Uterus (tissue), 4 donors: Measurements from ENCODE around the gene TNK1. TPM values are rescaled to one million over a fixed set of nuclear protein-coding genes. Genes with fewer than 3 reads are reported as not detected.
A peak's percentile ranks its signal among the peaks of the same experiment; 100 is the strongest.

Experiments
- DNase-seq, 2 donors: peaks; one replicate each; pipeline ENCODE4 v3.0.0-alpha.2; 2019 to 2020
- H3K27ac ChIP-seq, 2 donors: fragments of 200-600 bp; sonication (generic); 1 replicate in 1 of 2; 2 replicates in 1 of 2; pipeline ENCODE4 v1.5.1; 2016 to 2018
- H3K27me3 ChIP-seq, 2 donors: fragments of 200-600 bp; sonication (generic); one replicate each; pipeline ENCODE4 v1.5.1; 2018 to 2019; ENCODE audit warnings: control low read depth in 1 of 2
- H3K36me3 ChIP-seq, 2 donors: fragments of 200-600 bp; sonication (generic); one replicate each; pipeline ENCODE4 v1.5.1; 2019; ENCODE audit warnings: control low read depth in 1 of 2
- H3K4me1 ChIP-seq, 2 donors: fragments of 200-600 bp; sonication (generic); one replicate each; pipeline ENCODE4 v1.5.1; 2018 to 2019; ENCODE audit warnings: control low read depth in 1 of 2
- H3K4me3 ChIP-seq, 2 donors: fragments of 200-600 bp; sonication (generic); 1 replicate in 1 of 2; 2 replicates in 1 of 2; pipeline ENCODE4 v1.5.1; 2018 to 2019; ENCODE audit warnings: mild to moderate bottlenecking in 1 of 2
- H3K9me3 ChIP-seq, 2 donors: fragments of 200-600 bp; sonication (generic); one replicate each; pipeline ENCODE4 v1.5.1; 2019; ENCODE audit warnings: control low read depth in 1 of 2
- POLR2A ChIP-seq, 2 donors: fragments of 450-650 bp; IDR thresholded peaks; one replicate each; pipeline ENCODE4 v1.6.1; 2016; ENCODE audit warnings: antibody characterized with exemption in 2 of 2, mild to moderate bottlenecking in 1 of 2, moderate library complexity in 1 of 2
- intact Hi-C: fragments of 100-400 bp; cut with DNase I; formaldehyde crosslinking; loops from one replicate; pipeline ENCODE4 v1.15.1; 2023; ENCODE audit warnings: low total_unique reads
- total RNA-seq, 4 donors: library from RNA; depleted of rRNA in 3 of 4; stranded (reverse); fragments of >200 nt in 3 of 4; gene quantifications; one replicate each; pipeline versions ENCODE4 v1.1.0 to v1.2.4, GENCODE V29; 2014 to 2023
- TF ChIP-seq, protein P1 (sequence below), 4 experiments: fragments of 200-600 bp in 2 of 4; fragments of 450-650 bp in 2 of 4; sonication (generic) in 2 of 4; IDR thresholded peaks; one replicate each; pipeline ENCODE4 v1.5.1; 2016 to 2019; ENCODE audit warnings: antibody characterized with exemption in 4 of 4, mild to moderate bottlenecking in 2 of 4, moderate library complexity in 1 of 4
- donor health status: DM: yes; HTN: yes; CAD: no.

Gene TNK1
- total RNA-seq, 4 donors from 2014 or later = 0.26 to 9.2 (median 1.8) TPM

GRCh38 chr17:7370853-7371252 is 10.0 kb upstream of the TNK1 start:
- no peaks in the 10 kb centered on the region for H3K27me3 ChIP-seq
- H3K9me3 ChIP-seq = no peaks in the 10 kb centered on the region
- H3K4me3 ChIP-seq = no peak overlapping the region
- DNase-seq = no peak
- H3K27ac ChIP-seq = no peak overlapping the region
- no peaks in the 10 kb centered on the region for H3K4me1 ChIP-seq
- no peaks in the 10 kb centered on the region for H3K36me3 ChIP-seq
- TF ChIP-seq, protein P1, sequence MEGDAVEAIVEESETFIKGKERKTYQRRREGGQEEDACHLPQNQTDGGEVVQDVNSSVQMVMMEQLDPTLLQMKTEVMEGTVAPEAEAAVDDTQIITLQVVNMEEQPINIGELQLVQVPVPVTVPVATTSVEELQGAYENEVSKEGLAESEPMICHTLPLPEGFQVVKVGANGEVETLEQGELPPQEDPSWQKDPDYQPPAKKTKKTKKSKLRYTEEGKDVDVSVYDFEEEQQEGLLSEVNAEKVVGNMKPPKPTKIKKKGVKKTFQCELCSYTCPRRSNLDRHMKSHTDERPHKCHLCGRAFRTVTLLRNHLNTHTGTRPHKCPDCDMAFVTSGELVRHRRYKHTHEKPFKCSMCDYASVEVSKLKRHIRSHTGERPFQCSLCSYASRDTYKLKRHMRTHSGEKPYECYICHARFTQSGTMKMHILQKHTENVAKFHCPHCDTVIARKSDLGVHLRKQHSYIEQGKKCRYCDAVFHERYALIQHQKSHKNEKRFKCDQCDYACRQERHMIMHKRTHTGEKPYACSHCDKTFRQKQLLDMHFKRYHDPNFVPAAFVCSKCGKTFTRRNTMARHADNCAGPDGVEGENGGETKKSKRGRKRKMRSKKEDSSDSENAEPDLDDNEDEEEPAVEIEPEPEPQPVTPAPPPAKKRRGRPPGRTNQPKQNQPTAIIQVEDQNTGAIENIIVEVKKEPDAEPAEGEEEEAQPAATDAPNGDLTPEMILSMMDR (IDR thresholded peaks at IDR 0.05) = no peak
- no peak for TF ChIP-seq POLR2A (IDR thresholded peaks at IDR 0.05)
- intact Hi-C loops = no loop called here

- Histone ChIP-seq H3K4me3 (no peak overlapping the region), H3K36me3 (no peaks in the 10 kb centered on the region), H3K9me3 (no peaks in the 10 kb centered on the region), H3K4me1 (no peaks in the 10 kb centered on the region), H3K27me3 (no peaks in the 10 kb centered on the region), H3K27ac (no peak overlapping the region)
- TF ChIP-seq, protein P1 (IDR thresholded peaks at IDR 0.05) = no peak
- TF ChIP-seq POLR2A (IDR thresholded peaks at IDR 0.05) = no peak
- intact Hi-C loops = no loop called here
- no peak for DNase-seq
Observed at GRCh38 chr17:7374353-7374752, 6.5 kb upstream of the TNK1 start.

GRCh38 chr17:7379134-7379533 is 1.8 kb upstream of the TNK1 start:
- H3K4me3 ChIP-seq = no peak overlapping the region
- no peak for DNase-seq
- no peak overlapping the region for H3K27ac ChIP-seq
- H3K27me3 ChIP-seq = no peaks in the 10 kb centered on the region
- no peaks in the 10 kb centered on the region for H3K9me3 ChIP-seq
- intact Hi-C loops = no loop called here
- peaks cover 0 to 7% of the 10 kb centered on the region in 2 donors for H3K4me1 ChIP-seq
- TF ChIP-seq, protein P1 (IDR thresholded peaks at IDR 0.05) = no peak
- no peak for TF ChIP-seq POLR2A (IDR thresholded peaks at IDR 0.05)
- H3K36me3 ChIP-seq = no peaks in the 10 kb centered on the region

DNA sequence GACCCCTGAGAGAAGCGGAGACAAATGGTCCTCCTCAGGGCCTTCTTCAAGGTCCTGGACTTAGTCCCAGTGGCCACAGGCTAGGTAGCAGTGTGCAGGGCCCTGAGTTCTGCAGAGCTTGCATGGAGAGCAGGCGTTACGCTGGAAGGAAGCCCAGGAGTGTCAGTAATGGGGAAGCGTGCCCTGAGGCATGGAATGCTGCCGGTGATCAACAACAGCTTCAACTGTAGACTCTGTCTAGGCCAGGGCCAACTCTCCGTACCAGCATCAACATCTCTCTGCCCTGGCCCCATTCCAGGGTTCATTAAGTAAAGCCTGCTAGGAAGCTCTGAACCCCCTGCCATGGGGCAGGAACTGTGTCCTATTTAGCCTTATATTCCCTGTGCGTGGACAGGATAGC is 568 bp upstream of the TNK1 start:
- Histone ChIP-seq H3K4me3 (peak overlapping the region; percentile 13 to 43), H3K4me1 (peaks cover 0 to 11% of the 10 kb centered on the region in 2 donors), H3K9me3 (no peaks in the 10 kb centered on the region), H3K36me3 (no peaks in the 10 kb centered on the region), H3K27me3 (no peaks in the 10 kb centered on the region), H3K27ac (peak overlapping the region in 1 of 2 donors; percentile 64)
- no peak for DNase-seq
- TF ChIP-seq POLR2A (IDR thresholded peaks at IDR 0.05) = no peak
- TF ChIP-seq, protein P1 (IDR thresholded peaks at IDR 0.05) = no peak
- intact Hi-C loops = no loop called here

DNA sequence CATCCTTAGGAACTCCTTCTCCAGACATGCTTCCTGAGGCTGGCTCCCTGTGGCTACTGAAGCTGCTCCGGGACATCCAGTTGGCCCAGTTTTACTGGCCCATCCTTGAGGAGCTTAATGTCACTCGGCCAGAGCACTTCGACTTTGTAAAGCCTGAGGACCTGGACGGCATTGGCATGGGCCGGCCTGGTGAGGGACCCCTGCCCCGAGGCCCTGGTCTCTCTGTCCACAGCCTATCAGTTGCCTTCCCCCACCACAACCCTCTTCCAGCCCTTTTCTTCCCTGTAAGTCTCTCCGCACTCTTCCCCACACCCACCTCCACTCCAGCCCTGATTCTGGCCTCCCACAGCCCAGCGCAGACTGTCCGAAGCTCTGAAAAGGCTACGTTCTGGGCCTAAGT is 2.0 kb downstream of the TNK1 start:
- Histone ChIP-seq H3K9me3 (no peaks in the 10 kb centered on the region), H3K27me3 (no peaks in the 10 kb centered on the region), H3K36me3 (no peaks in the 10 kb centered on the region), H3K4me3 (no peak overlapping the region), H3K27ac (no peak overlapping the region), H3K4me1 (peaks cover 0 to 11% of the 10 kb centered on the region in 2 donors)
- TF ChIP-seq POLR2A (IDR thresholded peaks at IDR 0.05) = no peak
- no peak for DNase-seq
- intact Hi-C loops = no loop called here

GRCh38 chr17:7383371-7383741 is 2.5 kb downstream of the TNK1 start:
- DNase-seq = no peak
- H3K4me3 ChIP-seq = peak overlapping the region in 1 of 2 donors; percentile 32
- no peaks in the 10 kb centered on the region for H3K36me3 ChIP-seq
- TF ChIP-seq, protein P1 (IDR thresholded peaks at IDR 0.05) = no peak
- no peaks in the 10 kb centered on the region for H3K27me3 ChIP-seq
- intact Hi-C loops = no loop called here
- peaks cover 0 to 11% of the 10 kb centered on the region in 2 donors for H3K4me1 ChIP-seq
- H3K9me3 ChIP-seq = no peaks in the 10 kb centered on the region
- H3K27ac ChIP-seq = no peak overlapping the region
